Neural cell (in vitro differentiated cells): Measurements from ENCODE around the gene TACC2. TPM values are rescaled to one million over a fixed set of nuclear protein-coding genes. Genes with fewer than 3 reads are reported as not detected.
"Not testable (repeated sequence)": the region's sequence is repeated elsewhere in the genome, so short reads cannot be mapped to it uniquely, and the experiment has no call there.

Source experiments
- H2AFZ ChIP-seq: fragments of 200-600, 300-800 bp; sonication (generic), shearing (Covaris generic); 2 replicates; pipeline ENCODE4 v1.6.0; 2014; ENCODE audit warnings: low read depth, mild to moderate bottlenecking, antibody characterized with exemption, low read length, moderate library complexity
- H3F3A ChIP-seq: fragments of 200-600 bp; shearing (Covaris generic); 2 replicates; pipeline ENCODE4 v1.6.1; 2016; ENCODE audit warnings: mild to moderate bottlenecking, moderate library complexity, mixed read lengths, antibody characterized with exemption, low read length; ENCODE audit not compliant: insufficient read depth, poor library complexity, severe bottlenecking
- H3K27ac ChIP-seq: fragments of 200-600, 300-800 bp; sonication (generic), shearing (Covaris generic); 2 replicates; pipeline ENCODE4 v1.5.1; 2014; ENCODE audit warnings: mild to moderate bottlenecking, low read length, moderate library complexity
- H3K27me3 ChIP-seq: fragments of 300-800, 200-600 bp; sonication (generic), shearing (Covaris generic); 2 replicates; pipeline ENCODE4 v1.6.0; 2014; ENCODE audit warnings: mild to moderate bottlenecking, low read depth, low read length, moderate library complexity; ENCODE audit not compliant: insufficient read depth
- H3K36me3 ChIP-seq: fragments of 300-800, 200-600 bp; sonication (generic), shearing (Covaris generic); 2 replicates; pipeline ENCODE4 v1.5.1; 2014; ENCODE audit warnings: mild to moderate bottlenecking, antibody characterized with exemption, low read length, moderate library complexity; ENCODE audit not compliant: insufficient read depth
- H3K4me2 ChIP-seq: fragments of 300-800, 200-600 bp; sonication (generic), shearing (Covaris generic); 2 replicates; pipeline ENCODE4 v1.6.0; 2014; ENCODE audit warnings: mild to moderate bottlenecking, low read length
- H3K4me3 ChIP-seq: fragments of 300-800, 200-600 bp; sonication (generic), shearing (Covaris generic); 2 replicates; pipeline ENCODE4 v1.5.1; 2014; ENCODE audit warnings: mild to moderate bottlenecking, low read length, moderate library complexity
- H3K79me2 ChIP-seq: fragments of 200-600 bp; shearing (Covaris generic); replicated peaks from 2 replicates; pipeline ENCODE4 v1.6.0; 2014; ENCODE audit warnings: mild to moderate bottlenecking, low read length, moderate library complexity; ENCODE audit not compliant: insufficient read depth
- H3K9ac ChIP-seq: fragments of 300-800, 200-600 bp; sonication (generic), shearing (Covaris generic); 2 replicates; pipeline ENCODE4 v1.6.1; 2016; ENCODE audit warnings: mild to moderate bottlenecking, low read length, mixed read lengths
- H3K9me2 ChIP-seq: fragments of 200-600 bp; shearing (Covaris generic); 2 replicates; pipeline ENCODE4 v1.6.1; 2016; ENCODE audit warnings: mild to moderate bottlenecking, low read length, mixed read lengths; ENCODE audit not compliant: insufficient read depth
- H3K9me3 ChIP-seq: fragments of 200-600, 300-800 bp; sonication (generic), shearing (Covaris generic); 2 replicates; pipeline ENCODE4 v1.6.1; 2016; ENCODE audit warnings: mild to moderate bottlenecking, mixed run types, low read length, moderate library complexity, mixed read lengths
- H4K20me1 ChIP-seq: fragments of 200-600 bp; shearing (Covaris generic); 2 replicates; pipeline ENCODE4 v1.6.1; 2016; ENCODE audit warnings: mild to moderate bottlenecking, mixed run types; ENCODE audit not compliant: insufficient read depth
- CTCF ChIP-seq: fragments of 450-650 bp; IDR thresholded peaks from 2 replicates; pipeline ENCODE4 v1.5.1; 2014; ENCODE audit warnings: antibody characterized with exemption, mild to moderate bottlenecking, moderate library complexity; ENCODE audit not compliant: poor library complexity, severe bottlenecking
- EP300 ChIP-seq: fragments of 450-650 bp; conservative IDR thresholded peaks from 2 replicates; pipeline ENCODE4 v1.6.1; 2014; ENCODE audit warnings: antibody characterized with exemption, mild to moderate bottlenecking, moderate library complexity; ENCODE audit not compliant: poor library complexity, severe bottlenecking
- EZH2 ChIP-seq: fragments of 200-600, 300-800 bp; shearing (Covaris generic), sonication (generic); IDR thresholded peaks from 2 replicates; pipeline ENCODE4 v1.6.1; 2014; ENCODE audit warnings: antibody characterized with exemption, low read length, borderline replicate concordance, mild to moderate bottlenecking; ENCODE audit not compliant: insufficient read depth, poor library complexity, severe bottlenecking
- MXI1 ChIP-seq: fragments of 450-650 bp; conservative IDR thresholded peaks from 2 replicates; pipeline ENCODE4 v1.6.1; 2014; ENCODE audit warnings: antibody characterized with exemption, mild to moderate bottlenecking; ENCODE audit not compliant: poor library complexity, severe bottlenecking
- POLR2AphosphoS5 ChIP-seq: IDR thresholded peaks from 2 replicates; pipeline ENCODE4 v1.6.1; 2012
- RAD21 ChIP-seq: fragments of 450-650 bp; conservative IDR thresholded peaks from 2 replicates; pipeline ENCODE4 v1.6.1; 2014; ENCODE audit warnings: antibody characterized with exemption, mild to moderate bottlenecking, moderate library complexity
- REST ChIP-seq: IDR thresholded peaks from 2 replicates; pipeline ENCODE4 v1.6.1; 2012; ENCODE audit warnings: borderline replicate concordance
- SMC3 ChIP-seq: fragments of 450-650 bp; conservative IDR thresholded peaks from 2 replicates; pipeline ENCODE4 v1.6.1; 2014; ENCODE audit warnings: antibody characterized with exemption, mild to moderate bottlenecking, moderate library complexity; ENCODE audit not compliant: poor library complexity
- TAF1 ChIP-seq: IDR thresholded peaks from 2 replicates; pipeline ENCODE4 v1.6.1; 2012; ENCODE audit warnings: low read depth
- polyA plus RNA-seq: library from polyadenylated mRNA; depleted of rRNA; stranded (reverse); fragments of >200 nt; gene quantifications from 2 replicates; pipeline ENCODE4 v1.2.3, GENCODE V29; 2014

Gene TACC2
- polyA plus RNA-seq, 1 donor from 2014 or later = 17.6 TPM

DNA sequence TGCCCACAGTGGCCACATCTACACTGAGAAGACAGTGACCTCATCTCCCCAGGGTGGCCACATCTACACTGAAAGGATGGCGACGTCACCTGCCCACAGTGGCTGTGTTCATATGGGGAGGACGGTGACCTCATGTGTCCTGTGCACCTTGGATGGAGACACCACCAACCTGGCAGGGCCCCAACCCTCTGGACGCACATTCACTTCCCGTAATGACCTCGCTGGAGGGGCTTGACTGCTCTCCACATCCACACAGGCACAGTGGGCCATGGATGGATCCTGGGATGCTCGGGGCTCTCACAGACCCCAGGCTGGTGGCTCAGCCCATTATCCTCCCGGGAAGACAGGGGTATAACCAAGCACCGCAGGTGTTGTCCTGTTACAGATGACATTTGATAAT is 212.4 kb downstream of the TACC2 start:
- Histone ChIP-seq H3K27ac (no peak overlapping the region), H3K4me3 (no peak overlapping the region), H3K79me2 (no peaks in the 10 kb centered on the region), H3K4me2 (no peak overlapping the region), H3K9me3 (no peaks in the 10 kb centered on the region), H3F3A (no peaks in the 10 kb centered on the region), H3K36me3 (peaks cover 5% of the 10 kb centered on the region), H3K9ac (no peak overlapping the region), H3K27me3 (no peaks in the 10 kb centered on the region), H4K20me1 (no peaks in the 10 kb centered on the region), H3K9me2 (no peaks in the 10 kb centered on the region), H2AFZ (no peak overlapping the region)
- no peak for TF ChIP-seq POLR2AphosphoS5
- no peak for TF ChIP-seq TAF1
- no peak for TF ChIP-seq EP300
- no peak for TF ChIP-seq RAD21
- no peak for TF ChIP-seq REST
- no peak for TF ChIP-seq MXI1
- TF ChIP-seq CTCF = no peak
- TF ChIP-seq EZH2 = no peak
- TF ChIP-seq SMC3 = no peak

- H3K79me2 ChIP-seq, H3K9me2 ChIP-seq, H4K20me1 ChIP-seq, H3K4me3 ChIP-seq, H3K9ac ChIP-seq, H3K27ac ChIP-seq, H2AFZ ChIP-seq, H3K27me3 ChIP-seq, H3F3A ChIP-seq, H3K4me2 ChIP-seq, H3K9me3 ChIP-seq, H3K36me3 ChIP-seq: not testable (repeated sequence)
Measured at GRCh38 chr10:122203180-122203579, 214.2 kb downstream of the TACC2 start.
